ENCODE data around the gene GAPDHS. TPM values are rescaled to one million over a fixed set of nuclear protein-coding genes. Genes with fewer than 3 reads are reported as not detected.

The GAPDHS gene
- total RNA-seq, 1 donor from 2014 or later, result not detected

GRCh38 chr19:35543280-35544109 lies 10.2 kb downstream of the GAPDHS start:
- no peaks in the 10 kb centered on the region for H3K9me3 Mint-ChIP-seq (ENCODE audit: unreplicated experiment)
- peaks cover 11% of the 10 kb centered on the region for H3K36me3 Mint-ChIP-seq (ENCODE audit: low read depth, unreplicated experiment)
- peaks cover 9% of the 10 kb centered on the region for H3K27me3 Mint-ChIP-seq (ENCODE audit: unreplicated experiment)
- no peak for DNase-seq (ENCODE audit: low spot score)
- H3K27ac Mint-ChIP-seq (ENCODE audit: unreplicated experiment), result no peak overlapping the region
- TF ChIP-seq CTCF (IDR thresholded peaks at IDR 0.05; ENCODE audit: unreplicated experiment), result no peak
- H3K4me1 Mint-ChIP-seq (ENCODE audit: unreplicated experiment), result peaks cover 13% of the 10 kb centered on the region
- H3K4me3 Mint-ChIP-seq (ENCODE audit: unreplicated experiment), result peak overlapping the region; percentile 92

- Mint-ChIP-seq H3K27ac (ENCODE audit: unreplicated experiment) (no peak overlapping the region), H3K36me3 (ENCODE audit: low read depth, unreplicated experiment) (peaks cover 11% of the 10 kb centered on the region), H3K9me3 (ENCODE audit: unreplicated experiment) (no peaks in the 10 kb centered on the region), H3K27me3 (ENCODE audit: unreplicated experiment) (peaks cover 12% of the 10 kb centered on the region), H3K4me1 (ENCODE audit: unreplicated experiment) (peaks cover 13% of the 10 kb centered on the region), H3K4me3 (ENCODE audit: unreplicated experiment) (peak overlapping the region; percentile 92)
- no peak for DNase-seq (ENCODE audit: low spot score)
- no peak for TF ChIP-seq CTCF (IDR thresholded peaks at IDR 0.05; ENCODE audit: unreplicated experiment)
These were observed 11.0 kb downstream of the GAPDHS start for GRCh38 chr19:35544110-35544802.

DNA sequence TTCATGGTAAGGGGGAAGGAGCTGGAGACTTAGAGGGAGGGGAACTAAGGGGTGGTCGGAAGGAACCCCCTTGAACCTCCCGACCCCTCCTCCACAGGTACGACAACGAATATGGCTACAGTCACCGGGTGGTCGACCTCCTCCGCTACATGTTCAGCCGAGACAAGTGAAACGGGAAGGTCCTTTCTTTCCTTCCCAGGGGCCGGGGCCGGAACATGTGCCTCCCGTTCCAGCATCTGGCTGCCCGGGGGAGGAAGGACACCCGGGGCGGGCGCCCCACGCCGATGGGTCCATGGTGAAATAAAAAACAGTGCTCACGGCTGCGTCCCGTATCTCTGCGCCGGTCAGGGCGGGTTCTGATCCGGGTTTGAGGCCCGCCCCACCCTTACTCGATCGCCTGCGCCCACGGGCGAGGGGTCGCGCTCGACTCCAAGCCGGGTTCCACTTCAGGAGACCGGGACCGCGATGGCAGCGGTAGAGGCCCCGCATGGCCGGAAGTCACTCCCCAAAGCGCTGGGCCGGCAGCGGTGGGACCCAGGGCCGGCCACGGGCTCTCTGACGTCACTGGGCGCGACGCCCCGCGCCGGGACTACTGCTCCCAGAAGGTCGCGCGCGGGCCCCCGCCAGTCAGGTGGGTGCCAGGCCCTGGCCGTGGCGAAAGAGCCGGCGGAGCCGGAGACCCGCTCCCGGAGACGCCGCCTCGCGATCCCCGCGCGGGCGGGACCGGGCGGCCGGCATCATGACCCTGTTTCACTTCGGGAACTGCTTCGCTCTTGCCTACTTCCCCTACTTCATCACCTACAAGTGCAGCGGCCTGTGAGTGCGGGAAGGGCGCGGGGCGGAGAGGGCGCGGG lies 12.0 kb downstream of the GAPDHS start, which contains the start of gene TMEM147:
TSS of gene TMEM147 (plus strand) at position 626 of the 854 bp plus-strand sequence. CDS start at position 740, 114 bp downstream.
- Mint-ChIP-seq H3K36me3 (ENCODE audit: low read depth, unreplicated experiment) (peaks cover 7% of the 10 kb centered on the region), H3K27me3 (ENCODE audit: unreplicated experiment) (peaks cover 12% of the 10 kb centered on the region), H3K4me3 (ENCODE audit: unreplicated experiment) (peak within 1 kb of the TSS; percentile 93), H3K4me1 (ENCODE audit: unreplicated experiment) (peaks cover 13% of the 10 kb centered on the region), H3K9me3 (ENCODE audit: unreplicated experiment) (no peaks in the 10 kb centered on the region), H3K27ac (ENCODE audit: unreplicated experiment) (peak within 1 kb of the TSS; percentile 65)
- TF ChIP-seq CTCF (IDR thresholded peaks at IDR 0.05; ENCODE audit: unreplicated experiment), result no peak
- peak; percentile 84 for DNase-seq (ENCODE audit: low spot score)

DNA sequence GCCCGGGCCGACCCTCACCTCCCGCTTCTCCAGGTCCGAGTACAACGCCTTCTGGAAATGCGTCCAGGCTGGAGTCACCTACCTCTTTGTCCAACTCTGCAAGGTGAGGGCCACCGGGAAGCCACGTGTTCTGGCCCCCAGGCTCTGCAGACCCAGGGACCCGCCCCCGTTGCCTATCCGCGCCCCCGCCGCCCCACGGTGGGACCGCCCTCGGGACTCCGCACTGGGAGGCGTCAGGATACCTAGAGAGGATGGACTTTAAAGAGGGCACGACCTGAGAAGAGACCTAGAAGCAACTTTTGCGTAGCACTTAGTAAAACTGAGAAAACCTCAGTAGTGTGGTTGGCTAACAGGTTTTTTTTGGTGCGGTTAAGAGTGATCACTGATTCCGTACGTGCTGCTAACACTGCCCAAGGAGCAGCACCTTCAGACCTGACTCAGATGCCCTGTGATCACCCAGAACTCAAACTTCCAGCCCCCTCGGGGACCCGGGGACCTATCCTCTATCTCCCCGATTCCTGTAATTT lies 12.7 kb downstream of the GAPDHS start:
- DNase-seq (ENCODE audit: low spot score), result peak; percentile 31
- no peak overlapping the region for H3K27ac Mint-ChIP-seq (ENCODE audit: unreplicated experiment)
- peaks cover 13% of the 10 kb centered on the region for H3K27me3 Mint-ChIP-seq (ENCODE audit: unreplicated experiment)
- no peaks in the 10 kb centered on the region for H3K9me3 Mint-ChIP-seq (ENCODE audit: unreplicated experiment)
- TF ChIP-seq CTCF (IDR thresholded peaks at IDR 0.05; ENCODE audit: unreplicated experiment), result no peak
- H3K4me3 Mint-ChIP-seq (ENCODE audit: unreplicated experiment), result peak overlapping the region; percentile 93
- peaks cover 13% of the 10 kb centered on the region for H3K4me1 Mint-ChIP-seq (ENCODE audit: unreplicated experiment)
- H3K36me3 Mint-ChIP-seq (ENCODE audit: low read depth, unreplicated experiment), result peaks cover 3% of the 10 kb centered on the region

All from endothelial cell (in vitro differentiated cells).